GM19455 (cell line): ENCODE results near the gene PPM1H.
"Not testable (repeated sequence)": the region's sequence is repeated elsewhere in the genome, so short reads cannot be mapped to it uniquely, and the experiment has no call there.

Source experiments
- ATAC-seq: cut with Tn5 transposase; IDR thresholded peaks from one replicate; pipeline ENCODE4 v1.9.1; 2021; ENCODE audit not compliant: unreplicated experiment

Gene PPM1H

GRCh38 chr12:62840806-62841205, 94.1 kb downstream of the PPM1H start:
- no peak for ATAC-seq

GRCh38 chr12:62839869-62840660, 94.9 kb downstream of the PPM1H start:
- no peak for ATAC-seq

GRCh38 chr12:62834971-62835547, 99.9 kb downstream of the PPM1H start:
- no peak for ATAC-seq

- ATAC-seq = no peak
These were observed 100.5 kb downstream of the PPM1H start for GRCh38 chr12:62834406-62834805.

- ATAC-seq = no peak
These were observed 101.3 kb downstream of the PPM1H start for GRCh38 chr12:62833634-62834033.

GRCh38 chr12:62832558-62832957, 102.4 kb downstream of the PPM1H start:
- no peak for ATAC-seq

GRCh38 chr12:62832027-62832426, 102.9 kb downstream of the PPM1H start:
- no peak for ATAC-seq

- ATAC-seq = no peak
These were observed 107.1 kb downstream of the PPM1H start for GRCh38 chr12:62827855-62828254.

GRCh38 chr12:62827042-62827441, 107.9 kb downstream of the PPM1H start:
- ATAC-seq = no peak

GRCh38 chr12:62817556-62818271, 117.2 kb downstream of the PPM1H start:
- no peak for ATAC-seq

GRCh38 chr12:62814243-62814642, 120.7 kb downstream of the PPM1H start:
- no peak for ATAC-seq

- peak; percentile 54 for ATAC-seq
These were observed 121.7 kb downstream of the PPM1H start for GRCh38 chr12:62813031-62813829.

- ATAC-seq = not testable (repeated sequence)
These were observed 123.5 kb downstream of the PPM1H start for GRCh38 chr12:62811481-62811880.

GRCh38 chr12:62808166-62808879, 126.6 kb downstream of the PPM1H start:
- ATAC-seq = peak; percentile 65

- no peak for ATAC-seq
These were observed 128.1 kb downstream of the PPM1H start for GRCh38 chr12:62806893-62807292.

GRCh38 chr12:62806244-62806836, 128.6 kb downstream of the PPM1H start:
- ATAC-seq = no peak

- ATAC-seq = no peak
These were observed 129.4 kb downstream of the PPM1H start for GRCh38 chr12:62805517-62805916.

GRCh38 chr12:62803756-62804155, 131.2 kb downstream of the PPM1H start:
- ATAC-seq = no peak

- no peak for ATAC-seq
These were observed 132.0 kb downstream of the PPM1H start for GRCh38 chr12:62802984-62803383.

GRCh38 chr12:62802321-62802720, 132.6 kb downstream of the PPM1H start:
- no peak for ATAC-seq
